GM21390 (cell line): ENCODE data around the gene TRIM25.
A peak's percentile ranks its signal among the peaks of the same experiment; 100 is the strongest.
"Not testable (repeated sequence)": the region's sequence is repeated elsewhere in the genome, so short reads cannot be mapped to it uniquely, and the experiment has no call there.

Experiments
- ATAC-seq: cut with Tn5 transposase; IDR thresholded peaks from one replicate; pipeline ENCODE4 v1.9.1; 2021; ENCODE audit not compliant: unreplicated experiment

Gene TRIM25, protein sequence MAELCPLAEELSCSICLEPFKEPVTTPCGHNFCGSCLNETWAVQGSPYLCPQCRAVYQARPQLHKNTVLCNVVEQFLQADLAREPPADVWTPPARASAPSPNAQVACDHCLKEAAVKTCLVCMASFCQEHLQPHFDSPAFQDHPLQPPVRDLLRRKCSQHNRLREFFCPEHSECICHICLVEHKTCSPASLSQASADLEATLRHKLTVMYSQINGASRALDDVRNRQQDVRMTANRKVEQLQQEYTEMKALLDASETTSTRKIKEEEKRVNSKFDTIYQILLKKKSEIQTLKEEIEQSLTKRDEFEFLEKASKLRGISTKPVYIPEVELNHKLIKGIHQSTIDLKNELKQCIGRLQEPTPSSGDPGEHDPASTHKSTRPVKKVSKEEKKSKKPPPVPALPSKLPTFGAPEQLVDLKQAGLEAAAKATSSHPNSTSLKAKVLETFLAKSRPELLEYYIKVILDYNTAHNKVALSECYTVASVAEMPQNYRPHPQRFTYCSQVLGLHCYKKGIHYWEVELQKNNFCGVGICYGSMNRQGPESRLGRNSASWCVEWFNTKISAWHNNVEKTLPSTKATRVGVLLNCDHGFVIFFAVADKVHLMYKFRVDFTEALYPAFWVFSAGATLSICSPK

DNA sequence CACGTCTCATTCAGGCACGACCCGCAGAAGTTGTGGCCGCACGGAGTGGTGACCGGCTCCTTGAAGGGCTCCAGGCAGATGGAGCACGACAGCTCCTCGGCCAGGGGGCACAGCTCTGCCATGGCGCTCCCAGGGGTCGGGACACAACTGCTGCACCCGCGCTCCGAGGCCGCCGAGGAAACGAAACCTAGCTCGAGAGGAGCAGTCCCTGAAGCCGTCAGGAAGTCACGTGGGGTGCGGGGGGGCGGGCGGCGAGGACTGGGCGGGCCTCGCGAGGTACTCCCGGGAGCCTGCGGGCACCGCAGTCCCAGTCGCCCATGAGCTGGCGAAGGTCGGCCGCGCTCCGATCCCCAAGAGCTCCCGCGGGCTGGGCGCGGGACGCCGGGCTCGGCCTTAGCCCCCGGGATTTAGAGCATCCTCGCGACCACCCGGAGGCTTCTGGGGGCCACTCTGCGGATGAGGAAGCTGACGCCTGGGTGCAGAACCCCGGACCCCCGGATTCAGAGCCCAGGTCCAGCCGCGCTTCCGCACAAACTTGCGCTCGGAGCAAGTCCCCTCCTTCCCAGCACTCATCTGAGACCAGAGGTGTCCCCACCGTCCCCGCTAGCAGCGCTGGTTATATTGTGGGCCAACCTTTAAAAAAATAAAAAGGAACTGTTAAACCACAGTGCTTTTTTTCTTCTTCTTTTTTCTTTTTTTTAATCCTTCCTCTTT lies at the start of gene TRIM25:
TRIM25 (minus strand) TSS at position 183 of the 714 bp plus-strand sequence; CDS start at position 122, 61 bp downstream.
- ATAC-seq, result peak; percentile 70

DNA sequence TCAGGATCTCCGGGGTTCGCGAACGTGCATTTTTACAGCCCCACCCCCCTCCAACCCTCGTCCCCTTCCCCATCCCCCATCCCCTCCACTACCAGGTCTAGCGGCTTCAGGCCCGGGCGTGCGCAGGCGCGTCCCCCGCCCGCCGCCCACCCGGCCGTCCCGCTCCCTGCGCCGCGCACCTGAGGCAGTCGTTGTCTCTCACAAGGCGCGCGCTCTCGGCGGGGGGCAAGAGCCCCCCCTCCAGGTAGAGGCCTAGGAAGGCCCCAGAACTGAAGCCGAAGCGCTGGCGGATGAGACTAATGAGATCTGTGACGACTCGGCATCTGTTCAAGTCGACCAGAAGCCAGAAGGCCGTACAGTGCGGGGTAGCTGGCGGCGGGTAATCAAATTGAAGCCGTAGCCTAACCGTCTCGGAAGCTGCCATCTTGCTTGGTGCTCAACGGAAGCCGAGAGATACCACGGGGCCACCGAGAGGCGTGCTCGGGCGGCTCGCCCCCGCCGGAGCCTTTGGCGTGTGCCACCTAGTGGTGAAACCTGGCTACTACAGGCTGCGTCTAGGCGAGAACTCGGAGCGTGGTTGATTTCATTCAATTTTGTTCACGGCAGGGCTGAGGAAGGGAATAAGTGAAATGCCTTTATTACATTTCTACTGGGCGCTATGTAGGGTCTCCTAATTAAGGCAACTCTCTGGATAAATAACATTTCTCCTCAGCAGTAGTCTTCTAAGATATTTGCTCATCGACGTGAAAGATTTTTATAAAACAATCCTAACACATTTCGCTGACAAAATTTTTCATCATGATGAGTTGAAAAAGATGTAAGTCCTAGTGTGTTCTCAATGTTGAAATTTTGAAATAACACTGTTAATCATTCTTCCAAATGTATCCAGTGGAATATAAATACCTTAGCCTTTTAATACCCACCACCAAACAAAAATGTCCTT lies 47.0 kb upstream of the TRIM25 start, which contains the start of gene COIL:
COIL (minus strand) TSS at position 455 of the 943 bp plus-strand sequence; CDS start at position 424, 31 bp downstream.
- ATAC-seq, result peak; percentile 97

DNA sequence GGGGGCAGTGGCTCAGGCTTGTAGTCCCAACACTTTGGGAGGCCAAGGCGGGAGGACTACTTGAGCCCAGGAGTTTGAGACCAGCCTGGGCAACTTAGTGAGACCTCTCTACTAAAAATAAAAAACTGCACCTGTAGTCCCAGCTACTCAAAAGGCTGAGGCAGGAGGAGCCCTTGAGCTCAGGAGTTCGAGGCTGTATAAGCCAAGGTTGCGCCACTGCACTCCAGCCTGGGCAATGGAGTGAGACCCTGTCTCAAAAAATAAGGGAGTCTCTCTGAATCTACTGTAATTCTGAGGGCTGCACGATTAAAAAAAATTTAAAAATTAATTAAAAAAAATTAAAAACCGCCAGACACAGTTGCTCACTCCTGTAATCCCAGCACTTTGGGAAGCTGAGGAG lies 43.1 kb upstream of the TRIM25 start:
- no peak for ATAC-seq

DNA sequence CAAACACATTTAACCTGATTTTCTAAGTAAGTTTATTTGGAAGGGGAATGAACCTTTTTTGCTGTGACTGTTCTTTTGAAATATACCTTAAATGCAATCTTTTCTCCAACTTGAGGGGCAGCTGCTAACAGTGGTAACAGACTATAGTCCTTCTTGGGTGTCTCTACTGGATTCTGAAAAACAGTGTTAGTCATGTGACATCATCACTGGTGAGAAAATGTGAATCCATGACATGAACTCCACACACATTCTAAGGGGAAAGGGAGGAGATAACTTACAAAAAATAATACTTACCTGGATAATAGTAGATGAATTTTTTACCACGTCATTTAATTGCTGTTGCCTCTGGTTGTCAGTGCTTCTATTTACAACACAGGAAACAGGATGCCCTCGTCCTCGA lies 35.7 kb upstream of the TRIM25 start:
- ATAC-seq, result no peak

DNA sequence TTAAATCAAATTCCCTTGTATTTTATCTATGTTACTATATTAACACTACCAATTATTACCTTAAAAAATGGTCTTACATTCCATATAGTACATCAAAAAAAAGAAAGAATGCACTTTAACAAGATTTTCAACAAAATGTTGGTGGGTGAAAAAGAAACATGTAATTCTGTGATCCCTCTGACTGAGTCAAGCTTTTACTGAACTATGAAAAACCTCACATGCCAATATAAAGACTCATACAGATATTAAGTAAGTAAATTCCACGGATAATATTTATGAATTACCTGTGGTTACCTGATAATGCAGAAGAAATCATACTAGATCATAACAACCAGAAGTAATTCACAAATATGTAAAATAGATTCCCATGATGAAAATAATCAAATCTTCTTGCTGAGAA lies 34.6 kb upstream of the TRIM25 start:
- ATAC-seq, result no peak

DNA sequence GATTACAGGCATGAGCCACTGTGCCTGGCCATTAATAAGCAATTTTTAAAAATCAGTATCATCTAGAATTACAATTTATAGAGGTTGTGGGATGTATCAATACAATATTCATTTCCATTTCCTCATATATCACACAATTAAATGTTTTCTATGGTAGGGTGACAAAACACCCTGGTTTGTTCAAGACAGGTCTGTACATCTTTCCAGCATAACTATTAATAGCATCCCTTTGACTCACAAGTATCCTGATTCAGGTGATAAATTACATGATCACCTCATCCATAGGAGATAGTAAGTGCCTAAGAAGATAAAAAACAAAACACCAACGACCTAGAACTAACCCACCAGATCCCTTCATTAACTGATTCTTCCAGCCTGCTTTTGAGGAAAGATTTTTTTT lies 33.9 kb upstream of the TRIM25 start:
- ATAC-seq, result no peak

DNA sequence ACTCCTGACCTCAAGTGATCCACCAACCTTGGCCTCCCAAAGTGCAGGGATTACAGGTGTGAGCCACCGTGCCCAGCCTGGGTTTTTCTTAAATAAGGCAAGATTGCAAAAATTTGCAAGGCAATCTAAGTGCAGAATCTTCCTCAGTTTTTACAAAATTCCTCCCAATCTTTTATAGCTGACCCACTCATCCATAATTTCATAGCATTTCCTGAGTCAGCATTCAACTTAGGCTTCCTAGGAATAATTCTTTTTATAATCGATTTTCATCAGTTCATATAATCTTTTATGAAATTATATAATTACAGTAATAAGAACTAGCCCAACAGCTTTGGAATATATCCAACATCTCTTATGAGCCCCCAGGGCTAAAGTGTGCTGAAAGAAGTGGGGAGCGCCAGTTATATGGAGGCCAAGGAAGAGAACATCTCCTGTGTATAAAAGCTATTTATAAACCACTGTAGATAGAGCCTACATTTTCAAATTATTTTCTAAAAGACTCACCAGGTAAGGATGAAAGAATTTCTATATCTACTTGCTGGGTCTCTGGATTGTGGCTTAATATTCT lies 32.2 kb upstream of the TRIM25 start:
- no peak for ATAC-seq

DNA sequence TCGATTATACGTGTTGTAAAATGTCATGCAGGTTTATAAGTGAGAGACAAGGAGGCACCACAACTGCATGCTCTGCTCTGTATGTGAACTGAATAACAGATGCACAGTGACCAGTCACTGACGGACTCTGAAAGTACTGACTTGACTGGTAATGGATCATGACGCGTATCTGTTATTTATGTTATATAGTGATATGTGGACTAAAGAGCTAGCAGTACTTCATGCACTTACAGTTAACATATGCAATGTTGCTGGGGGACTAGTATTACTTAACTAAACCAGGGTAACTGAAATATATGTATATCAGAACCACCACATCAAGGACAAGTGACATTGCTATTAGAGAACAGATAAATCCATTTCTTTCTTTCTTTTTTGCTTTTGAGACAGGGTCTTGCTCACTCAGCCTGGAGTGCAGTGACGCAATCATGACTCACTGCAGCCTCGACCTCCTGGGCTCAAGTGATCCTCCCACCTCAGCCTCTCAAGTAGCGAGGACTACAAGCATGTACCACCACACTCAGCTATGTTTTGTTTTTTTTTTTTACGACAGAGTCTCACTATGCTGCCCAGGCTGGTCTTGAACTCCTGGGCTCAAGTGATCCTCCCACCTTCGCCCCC lies 29.8 kb upstream of the TRIM25 start:
- ATAC-seq, result no peak

DNA sequence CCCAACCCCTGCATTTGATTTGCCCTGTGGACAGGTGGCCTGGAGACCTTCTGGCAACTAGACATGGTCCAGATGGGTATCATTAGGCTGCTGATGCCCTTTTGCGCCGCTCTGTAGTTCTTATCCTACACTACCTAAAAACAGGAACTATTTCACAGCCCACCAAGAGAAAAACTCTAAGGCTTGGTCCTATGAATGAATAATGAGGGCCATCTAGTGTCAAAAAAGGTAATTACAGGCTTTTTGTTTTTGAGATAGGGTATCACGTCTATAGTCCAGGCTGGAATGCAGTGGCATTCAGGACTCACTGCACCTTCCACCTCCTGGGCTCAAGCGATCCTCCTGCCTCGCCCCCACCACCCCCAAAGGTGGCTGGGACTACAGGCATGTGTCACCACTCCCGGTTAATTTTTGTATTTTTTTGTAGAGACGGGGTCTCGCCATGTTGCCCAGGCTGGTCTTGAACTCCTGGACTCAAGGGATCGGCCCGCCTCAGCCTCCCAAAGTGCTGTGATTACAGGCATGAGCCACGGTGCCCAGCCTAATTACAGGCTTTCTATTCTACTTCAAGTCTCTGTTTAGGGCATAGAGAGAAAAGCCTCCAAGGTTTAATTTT lies 26.1 kb upstream of the TRIM25 start:
- peak; percentile 66 for ATAC-seq

DNA sequence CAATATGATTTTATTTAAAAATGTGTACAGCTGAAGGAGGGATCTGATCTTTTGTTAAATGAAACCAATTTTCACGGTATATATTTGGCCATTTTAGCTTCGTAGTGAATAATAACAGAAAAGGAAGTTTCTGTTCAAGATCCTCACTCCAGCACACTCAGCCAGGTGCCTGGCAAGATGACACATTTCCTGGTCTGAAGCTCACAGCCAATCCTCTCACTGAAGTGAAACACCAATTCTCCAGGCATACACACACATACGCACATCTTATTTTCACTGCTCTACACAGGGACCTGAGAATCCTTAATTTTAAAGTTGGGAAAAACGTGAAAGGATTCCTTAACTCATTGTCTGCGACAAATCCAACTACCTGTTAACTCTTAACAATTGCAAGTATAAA lies 24.4 kb upstream of the TRIM25 start:
- ATAC-seq, result not testable (repeated sequence)

DNA sequence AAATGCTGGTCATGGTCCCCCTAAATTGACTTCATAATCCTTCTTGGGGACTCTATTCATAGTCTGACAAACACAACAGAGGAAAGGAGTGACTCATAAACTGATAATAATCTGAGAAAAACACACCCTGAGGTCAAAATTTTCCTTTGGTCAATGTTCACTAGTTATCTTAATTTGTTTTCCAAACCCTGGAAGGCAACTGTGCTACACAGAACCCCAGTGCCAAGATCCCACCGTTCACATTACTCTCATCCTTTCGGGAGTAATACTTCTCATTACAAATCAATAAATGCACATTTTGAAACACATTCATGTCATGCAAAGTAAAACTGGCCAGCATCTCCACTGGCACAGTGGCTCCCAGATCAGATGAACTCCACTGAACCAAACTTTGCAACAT lies 23.8 kb upstream of the TRIM25 start:
- ATAC-seq, result no peak

DNA sequence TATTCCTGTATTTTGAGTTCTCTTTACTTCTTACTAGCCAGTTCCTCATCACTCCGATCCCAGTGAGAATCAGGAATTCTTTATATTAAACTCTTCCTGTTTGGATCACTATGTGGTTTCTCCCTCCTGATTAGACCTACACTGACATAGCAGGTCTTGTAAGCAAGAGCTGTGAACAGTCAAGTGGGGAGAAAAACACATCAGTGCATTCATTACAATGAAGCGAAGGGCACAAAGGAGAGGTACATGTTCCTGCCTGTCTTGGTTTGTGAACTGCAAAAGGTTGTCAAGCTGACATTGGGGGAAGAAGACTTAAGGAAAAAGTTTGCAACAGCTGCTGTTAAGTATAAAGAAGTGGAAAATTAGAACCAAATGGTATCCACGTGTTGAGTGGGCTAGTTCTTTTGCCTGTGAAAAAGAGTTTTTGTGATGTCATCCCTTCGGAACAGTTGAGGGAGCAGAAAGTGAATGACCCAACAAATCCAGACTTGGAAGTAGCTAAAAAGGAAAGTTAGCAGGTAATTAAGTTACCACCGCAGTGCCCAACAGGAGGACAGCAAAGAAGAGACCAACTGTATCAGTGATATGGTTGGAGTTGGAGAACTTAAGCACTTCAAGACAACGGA lies 23.0 kb upstream of the TRIM25 start:
- no peak for ATAC-seq

DNA sequence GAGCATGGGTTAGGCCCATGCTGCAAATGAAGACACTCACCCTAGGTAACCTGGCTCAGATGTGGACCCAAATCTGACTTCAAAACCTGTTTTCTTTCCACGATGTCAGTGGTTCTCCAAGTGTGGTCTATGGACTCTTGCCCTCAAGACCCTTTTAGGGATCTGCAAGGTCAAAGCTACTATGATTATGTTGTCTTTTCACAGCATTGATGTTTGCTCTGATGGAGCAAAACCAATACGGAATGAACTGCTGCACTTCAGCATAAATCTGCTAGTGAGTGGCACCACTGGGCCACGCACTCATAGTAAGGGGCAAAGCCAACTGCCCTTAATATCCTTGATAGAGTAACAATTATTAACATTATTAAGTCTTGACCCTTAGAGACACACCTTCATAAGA lies 21.6 kb upstream of the TRIM25 start:
- ATAC-seq, result no peak

DNA sequence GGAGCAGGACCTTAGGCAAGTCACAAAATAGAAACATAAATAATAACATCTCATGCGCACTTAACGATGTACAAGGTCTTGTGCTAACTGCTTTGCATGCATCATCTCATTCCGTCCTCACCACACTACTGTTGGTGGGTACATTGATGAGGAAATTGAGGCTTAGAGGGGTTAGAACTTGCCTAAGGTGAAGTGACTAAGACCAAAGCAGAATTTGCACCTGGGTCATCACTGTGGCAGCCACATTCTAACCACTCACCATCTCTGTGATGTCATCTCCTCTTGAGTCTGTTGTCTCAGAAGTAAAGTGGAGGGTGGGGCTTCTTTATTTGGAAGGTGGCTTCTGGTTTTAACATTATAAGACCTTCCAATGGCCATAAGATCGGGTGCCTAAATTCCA lies 20.4 kb upstream of the TRIM25 start:
- ATAC-seq, result no peak

DNA sequence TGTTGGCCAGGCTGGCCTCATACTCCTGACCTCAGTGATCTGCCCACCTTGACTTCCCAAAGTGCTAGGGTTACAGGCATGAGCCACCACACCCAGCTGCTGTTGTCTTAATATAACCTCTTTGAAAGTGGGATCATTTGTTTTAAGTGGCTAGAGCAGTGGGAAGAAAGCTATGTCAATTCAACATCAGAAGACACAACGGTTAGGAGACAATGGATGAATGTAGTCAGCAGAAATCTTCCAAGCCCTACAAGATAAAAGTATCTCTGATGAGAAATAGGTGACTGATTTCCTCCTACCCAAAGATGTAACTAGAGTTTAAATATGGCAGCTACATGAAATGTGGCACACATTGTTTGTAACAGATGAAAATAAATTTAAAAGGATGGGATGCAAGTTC lies 20.0 kb upstream of the TRIM25 start:
- ATAC-seq, result no peak

DNA sequence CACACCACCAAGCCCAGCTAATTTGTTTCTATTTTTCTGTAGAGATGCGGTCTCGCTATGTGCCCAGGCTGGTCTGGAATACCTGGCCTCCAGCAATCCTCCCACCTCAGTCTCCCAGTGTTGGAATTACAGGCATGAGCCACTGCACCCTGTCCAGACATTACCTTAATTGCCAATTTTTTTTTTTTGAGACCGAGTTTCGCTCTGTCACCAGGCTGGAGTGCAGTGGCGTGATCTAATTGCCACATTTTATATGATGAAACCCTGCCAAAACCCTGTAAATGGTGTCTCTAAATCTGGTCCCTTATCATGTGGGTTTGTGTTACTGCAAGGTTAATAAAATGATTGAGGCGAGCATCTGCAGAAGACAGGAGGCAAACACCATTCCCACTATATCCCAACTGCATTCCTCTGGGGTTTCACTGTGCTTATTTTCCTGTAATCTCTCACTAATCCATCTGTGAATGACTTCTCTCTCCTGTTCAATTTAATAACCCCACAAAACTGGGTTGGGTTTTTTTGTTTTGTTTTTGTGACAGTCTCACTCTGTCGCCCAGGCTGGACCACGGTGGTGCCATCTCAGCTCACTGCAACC lies 19.4 kb upstream of the TRIM25 start:
- ATAC-seq, result no peak

DNA sequence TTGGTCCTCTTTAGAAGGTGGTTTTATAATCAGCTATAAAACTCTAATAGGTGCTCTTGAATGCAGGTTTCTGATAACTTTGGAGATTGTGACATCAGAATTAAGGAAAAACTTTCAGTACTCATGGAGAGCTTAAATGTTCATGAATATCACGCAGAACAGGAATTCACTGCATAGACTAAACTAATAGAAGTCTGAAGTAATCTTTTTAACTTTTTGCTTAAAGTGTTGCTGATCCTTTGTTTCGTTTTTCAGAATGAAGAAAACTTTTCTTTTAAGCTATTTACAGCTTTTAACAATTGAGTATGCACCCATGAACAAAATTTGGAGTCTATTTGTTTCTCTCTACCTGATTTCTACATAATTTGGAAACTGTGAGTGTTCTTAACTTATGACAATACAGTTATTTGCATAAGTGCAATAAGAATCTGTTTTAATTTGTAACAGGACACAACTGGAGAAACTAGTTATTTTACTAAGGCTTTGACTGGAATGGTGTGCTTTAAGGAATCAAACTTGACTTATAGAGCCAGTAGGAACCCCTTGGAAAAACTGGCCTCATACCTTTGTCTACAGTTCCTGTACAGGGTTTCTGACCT lies 17.0 kb upstream of the TRIM25 start:
- no peak for ATAC-seq

DNA sequence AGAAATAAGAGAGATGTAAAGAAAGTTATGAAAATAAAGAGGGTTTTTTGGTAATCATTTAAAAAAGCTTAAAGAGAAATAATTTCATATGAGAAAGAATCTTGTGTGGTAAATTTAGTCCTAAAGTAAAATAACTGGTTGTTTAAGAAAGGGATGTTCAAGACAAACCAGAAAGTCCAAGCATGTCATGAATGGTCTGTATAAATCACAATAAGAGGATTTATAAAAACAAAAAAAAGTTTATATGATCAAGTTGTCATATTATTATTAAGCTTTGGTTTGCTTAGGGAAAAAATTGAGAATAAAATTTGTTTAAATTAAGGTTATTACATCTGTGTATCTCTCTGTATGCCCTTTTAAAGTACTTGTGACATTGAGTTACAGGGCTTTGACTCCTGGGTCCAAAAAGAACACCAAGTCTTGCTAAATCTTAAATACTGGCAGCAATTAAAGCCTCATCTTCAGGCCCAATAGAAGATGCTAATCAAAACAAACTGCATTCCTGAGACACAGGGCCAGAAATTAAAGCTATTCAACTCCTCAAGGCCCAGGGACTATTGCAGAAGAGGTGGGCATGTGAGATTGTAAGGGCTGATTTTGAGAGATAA lies 15.6 kb upstream of the TRIM25 start:
- ATAC-seq, result no peak
